ENCODE results near the gene HPCAL1.

HPCAL1 gene

GRCh38 chr2:10357193-10358169 is 54.8 kb downstream of the HPCAL1 start:
- DNase-seq: no peak

- no peak for DNase-seq
Measured at GRCh38 chr2:10359246-10359645, 56.5 kb downstream of the HPCAL1 start.

- DNase-seq: no peak
Measured at GRCh38 chr2:10359731-10360329, 57.1 kb downstream of the HPCAL1 start.

- DNase-seq: no peak
Measured at GRCh38 chr2:10360460-10360849, 57.8 kb downstream of the HPCAL1 start.

GRCh38 chr2:10360850-10361588 is 58.3 kb downstream of the HPCAL1 start:
- no peak for DNase-seq

GRCh38 chr2:10362096-10362897 is 59.6 kb downstream of the HPCAL1 start:
- DNase-seq: no peak

GRCh38 chr2:10362898-10363454 is 60.3 kb downstream of the HPCAL1 start:
- no peak for DNase-seq

GRCh38 chr2:10363861-10364610 is 61.3 kb downstream of the HPCAL1 start:
- no peak for DNase-seq

- no peak for DNase-seq
Measured at GRCh38 chr2:10365412-10365811, 62.7 kb downstream of the HPCAL1 start.

- no peak for DNase-seq
Measured at GRCh38 chr2:10366601-10367270, 64.0 kb downstream of the HPCAL1 start.

- DNase-seq: no peak
Measured at GRCh38 chr2:10367472-10368439, 65.1 kb downstream of the HPCAL1 start.

- no peak for DNase-seq
Measured at GRCh38 chr2:10368491-10369231, 66.0 kb downstream of the HPCAL1 start.

- peak; percentile 50 for DNase-seq
Measured at GRCh38 chr2:10369269-10370255, 66.9 kb downstream of the HPCAL1 start.

GRCh38 chr2:10370390-10370789 is 67.7 kb downstream of the HPCAL1 start:
- DNase-seq: peak; percentile 44

GRCh38 chr2:10370895-10371294 is 68.2 kb downstream of the HPCAL1 start:
- no peak for DNase-seq

GRCh38 chr2:10371441-10372196 is 68.9 kb downstream of the HPCAL1 start:
- DNase-seq: no peak
